CD4-positive, alpha-beta T cell treated with Interleukin-17A for 4 hours (primary cell): ENCODE data around the gene EGFL7.
"Not testable (repeated sequence)": the region's sequence is repeated elsewhere in the genome, so short reads cannot be mapped to it uniquely, and the experiment has no call there.

Source experiments
- DNase-seq: peaks from one replicate; pipeline ENCODE4 v3.0.0-alpha.2; 2020; ENCODE audit warnings: mixed read lengths

EGFL7 gene

DNA sequence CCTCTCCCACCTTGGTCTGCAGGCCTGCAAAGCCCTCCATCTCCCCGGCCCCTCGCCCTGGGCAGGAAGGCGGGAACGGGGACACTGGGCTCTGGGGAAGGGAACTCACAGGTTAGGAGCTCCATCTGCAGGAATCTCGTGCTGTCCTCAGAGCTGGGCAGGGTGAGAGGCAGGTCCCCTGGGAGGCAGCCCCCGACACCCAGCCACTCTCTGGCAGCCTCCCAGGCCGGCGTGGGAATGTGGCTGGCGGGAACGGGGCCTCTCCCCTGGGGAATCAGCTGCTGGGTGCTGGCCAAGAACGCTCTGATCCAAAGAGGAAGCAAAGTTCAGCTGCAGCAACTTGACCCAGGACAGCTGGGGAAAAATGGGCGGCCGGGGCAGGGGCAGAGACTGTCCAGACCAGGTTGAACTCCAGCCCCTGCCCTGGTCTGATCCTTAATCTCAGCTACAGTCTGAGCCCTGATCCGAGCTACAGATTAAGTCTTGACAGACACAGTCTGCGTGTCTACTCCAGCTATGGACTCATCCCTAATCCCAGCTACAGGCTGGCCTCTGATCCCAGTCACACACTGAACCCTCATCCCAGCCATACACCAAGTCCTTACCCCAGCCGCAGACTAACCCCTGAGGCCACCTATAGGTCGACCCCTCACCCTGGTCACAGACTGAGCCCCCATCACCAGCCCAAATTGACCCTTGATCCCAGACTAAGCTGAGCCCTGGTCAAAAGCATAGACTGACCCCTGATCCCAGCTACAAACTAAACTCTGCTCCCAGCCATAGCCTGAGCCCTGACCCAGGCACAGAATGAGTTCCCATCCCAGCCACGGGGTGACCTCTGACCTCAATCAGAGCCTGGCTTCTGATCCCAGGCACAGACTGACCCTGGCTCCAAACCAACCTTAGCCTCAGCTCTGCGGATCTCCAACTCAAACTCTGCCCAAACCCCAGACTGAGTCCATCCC is 37.3 kb upstream of the EGFL7 start:
- DNase-seq: no peak

DNA sequence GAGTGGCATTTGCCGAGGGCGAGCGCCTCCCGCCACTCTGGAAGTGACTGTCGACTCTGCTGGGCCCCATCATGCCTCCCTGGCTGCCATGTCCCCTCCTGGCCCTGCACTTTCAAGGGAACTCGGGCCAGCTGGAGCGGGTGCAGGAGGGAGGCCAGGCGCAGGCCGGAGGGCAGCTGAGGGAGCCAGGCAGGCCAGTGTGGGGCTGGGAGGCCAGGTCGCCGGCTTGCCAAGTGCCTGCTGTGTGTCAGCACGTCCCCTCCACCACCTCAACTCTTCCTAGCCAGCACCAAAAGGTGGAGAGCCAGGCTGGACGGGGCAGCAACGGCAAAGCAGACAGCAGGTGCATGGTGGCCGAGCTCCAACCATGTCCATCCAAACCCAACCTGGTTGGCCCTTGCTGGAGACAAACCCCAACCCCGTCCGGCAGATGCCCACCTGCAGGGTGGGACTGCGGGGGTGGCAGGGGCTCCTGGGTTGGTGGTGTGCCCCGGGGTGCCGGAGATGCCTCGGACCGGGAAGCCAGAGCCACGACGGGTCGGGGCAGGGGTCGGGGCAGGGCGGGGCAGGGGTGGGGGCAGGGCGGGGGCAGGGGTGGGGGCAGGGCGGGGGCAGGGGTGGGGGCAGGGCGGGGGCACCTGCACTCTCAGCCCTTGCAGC is 36.5 kb upstream of the EGFL7 start:
- DNase-seq: no peak

DNA sequence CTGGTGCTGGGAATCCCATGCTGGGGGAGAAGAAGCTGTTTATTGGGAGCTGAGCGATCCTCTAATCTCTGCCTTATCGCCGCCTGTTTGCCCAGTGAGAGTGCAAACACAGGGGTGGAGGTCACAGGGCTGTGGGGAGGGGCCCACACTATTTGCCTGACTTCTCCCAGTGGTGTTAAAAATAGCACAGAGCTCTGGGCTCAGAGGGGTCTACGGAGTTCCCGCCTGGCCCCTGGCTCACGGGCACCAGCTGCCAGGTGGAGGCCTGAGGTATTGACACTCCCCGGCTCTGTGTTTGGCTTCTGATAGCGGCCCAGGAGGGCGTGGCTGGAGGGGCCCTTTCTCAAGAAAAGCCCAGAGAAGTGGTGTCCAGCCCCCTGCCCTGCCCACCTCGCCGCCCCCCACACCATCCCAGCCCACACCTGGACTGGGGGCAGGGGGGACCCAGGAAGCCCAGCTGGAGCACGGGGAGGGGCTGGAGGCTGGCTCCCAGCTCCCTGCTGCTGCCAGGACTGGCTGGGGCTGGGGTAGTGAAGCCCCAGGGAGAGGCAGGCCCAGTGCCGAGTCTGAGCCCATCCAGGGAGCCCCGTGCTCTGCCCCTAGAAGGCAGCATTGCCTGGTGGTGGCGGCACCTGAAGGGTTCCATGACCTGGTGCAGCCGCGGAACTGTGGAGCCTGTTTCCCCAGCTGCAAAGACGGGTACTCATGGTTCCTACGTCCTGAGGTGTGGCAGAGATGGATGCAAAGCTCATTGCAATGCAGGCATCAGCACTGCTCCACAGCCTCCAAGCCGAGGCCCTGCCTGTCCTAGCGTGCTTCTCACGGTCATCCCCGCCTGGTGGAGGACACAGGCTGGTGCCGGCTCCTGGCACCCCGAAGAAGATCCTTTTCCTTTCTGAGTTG is 35.7 kb upstream of the EGFL7 start:
- DNase-seq: no peak

DNA sequence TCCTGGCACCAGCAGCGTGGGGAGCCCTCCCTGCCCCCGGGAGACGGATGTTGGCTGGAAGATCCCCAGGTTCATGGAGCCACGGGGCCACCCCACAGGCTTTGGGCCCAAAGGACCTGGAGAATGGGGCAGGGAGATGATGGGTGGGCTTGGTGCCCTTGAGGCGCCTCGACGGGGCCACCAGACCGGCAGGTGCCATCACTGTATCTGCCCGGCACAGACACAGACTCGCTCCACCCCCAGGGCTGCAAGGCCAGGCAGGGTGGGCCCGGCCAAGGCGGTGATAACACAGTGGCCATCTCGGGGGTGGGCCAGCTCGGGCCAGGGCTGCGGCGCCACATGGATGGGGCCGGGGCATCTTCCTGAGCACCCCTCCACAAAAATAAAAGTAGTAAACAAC is 35.0 kb upstream of the EGFL7 start:
- DNase-seq: no peak

DNA sequence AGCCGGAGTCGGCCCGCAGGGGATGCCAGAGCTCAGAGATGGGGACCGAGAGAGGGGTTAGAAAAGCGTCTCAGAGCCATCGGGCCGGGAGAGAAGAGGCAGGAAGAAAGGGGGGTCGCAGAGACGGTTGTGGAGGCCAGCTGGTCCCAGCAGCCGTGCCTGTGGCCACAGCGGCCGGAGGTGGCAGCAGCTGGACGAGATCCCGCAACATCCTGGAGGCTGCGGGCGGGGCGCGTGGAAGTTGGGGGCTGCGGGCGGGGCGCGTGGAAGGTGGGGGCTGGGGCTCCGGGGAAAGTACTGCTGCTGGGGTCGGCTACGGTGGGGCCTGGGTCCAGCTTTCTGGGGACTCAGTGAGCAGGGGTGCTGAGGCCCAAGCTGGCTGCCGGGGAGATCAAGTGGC is 34.4 kb upstream of the EGFL7 start:
- DNase-seq: no peak

DNA sequence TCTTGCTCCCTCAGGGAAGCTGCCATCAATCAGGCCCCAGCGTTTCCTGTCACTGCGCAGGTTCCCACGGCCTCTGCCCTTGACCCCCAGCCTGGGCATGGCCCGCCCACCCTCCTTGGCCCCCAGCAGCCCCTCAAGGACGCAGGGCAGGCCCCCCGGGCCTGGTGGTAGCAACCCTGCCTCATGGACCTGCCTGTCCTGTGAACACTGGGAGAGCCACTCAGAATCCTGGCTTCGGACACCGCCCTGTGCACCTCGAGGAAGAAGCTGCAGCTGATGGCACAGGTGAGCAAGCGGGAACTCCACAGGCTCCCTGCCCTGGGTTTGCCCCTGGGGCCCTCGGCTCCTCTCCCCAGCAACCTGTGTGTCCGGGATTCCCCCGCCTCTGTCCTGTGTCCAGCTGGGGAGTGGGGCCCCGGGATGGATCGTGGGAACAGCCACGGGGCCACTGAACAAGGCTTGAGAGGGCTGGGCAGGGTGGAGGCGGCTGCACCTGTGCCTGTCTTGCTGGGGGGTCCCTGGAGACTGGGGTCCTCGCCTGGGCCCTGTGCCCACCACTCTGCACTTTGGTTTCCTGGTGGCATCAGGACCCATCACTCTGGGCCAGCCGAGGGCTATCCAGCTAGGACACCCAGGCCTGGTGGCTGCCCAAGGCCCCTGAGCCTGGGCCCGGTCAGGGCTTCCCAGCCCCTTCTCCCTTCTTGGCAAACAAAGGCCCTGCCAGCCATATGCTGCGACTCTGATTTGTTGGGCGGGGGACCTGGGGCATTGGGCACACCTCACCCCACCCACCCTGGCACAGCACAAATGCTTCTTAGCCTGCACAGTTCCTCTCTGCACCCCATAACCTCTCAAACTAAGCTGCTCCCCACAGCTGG is 33.5 kb upstream of the EGFL7 start:
- DNase-seq: no peak

DNA sequence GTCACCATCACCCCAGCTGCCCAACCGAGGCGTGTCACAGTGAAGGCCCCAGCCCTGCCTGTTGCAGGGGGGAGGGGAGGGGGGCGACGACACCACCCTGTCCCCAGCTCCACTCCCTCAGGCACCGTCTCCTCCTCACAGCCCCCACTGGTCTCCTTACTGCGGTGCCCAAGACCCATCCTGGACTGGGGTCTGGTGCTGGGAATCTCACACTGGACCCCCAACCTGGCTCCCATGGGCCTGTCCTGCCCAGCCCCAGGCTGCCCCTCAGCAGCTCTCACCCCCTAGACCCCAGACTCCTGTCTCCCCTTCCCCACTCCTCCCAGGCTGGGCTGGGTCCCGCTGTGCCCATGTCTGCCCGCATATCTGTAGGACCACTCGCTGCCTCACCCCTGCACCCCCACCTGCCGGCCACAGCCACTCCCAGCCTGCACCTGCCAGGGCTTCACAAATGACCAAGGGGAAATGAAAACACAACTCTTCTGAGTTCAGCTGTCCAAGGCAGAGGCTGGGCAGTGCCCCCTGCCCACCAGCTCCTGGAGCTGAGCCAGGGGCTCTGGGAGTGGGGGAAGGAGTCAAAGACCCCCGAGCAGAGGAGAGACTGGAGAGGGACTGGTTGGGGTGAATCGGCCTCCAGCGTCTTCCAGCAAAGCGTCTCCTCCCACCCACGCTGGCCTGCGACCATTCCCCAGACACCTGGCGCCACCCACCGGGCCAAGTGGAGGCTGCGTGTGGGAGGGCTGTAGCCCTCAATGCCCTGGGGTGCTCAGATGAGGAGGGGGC is 32.6 kb upstream of the EGFL7 start:
- peak; percentile 73 for DNase-seq

DNA sequence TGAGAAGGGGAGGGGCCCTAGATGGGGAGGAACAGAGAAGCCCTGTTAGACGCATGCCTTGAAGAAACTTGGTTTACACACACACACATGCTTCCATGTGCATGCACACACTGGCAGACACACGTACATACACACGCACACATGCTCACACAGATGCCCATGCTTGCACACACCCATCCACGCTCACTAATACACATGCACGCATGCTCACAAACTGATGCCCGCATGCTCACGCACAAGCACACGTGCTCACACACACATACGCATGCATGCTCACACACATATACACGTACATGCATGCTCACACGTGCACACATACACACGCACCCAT is 32.1 kb upstream of the EGFL7 start:
- DNase-seq: no peak

DNA sequence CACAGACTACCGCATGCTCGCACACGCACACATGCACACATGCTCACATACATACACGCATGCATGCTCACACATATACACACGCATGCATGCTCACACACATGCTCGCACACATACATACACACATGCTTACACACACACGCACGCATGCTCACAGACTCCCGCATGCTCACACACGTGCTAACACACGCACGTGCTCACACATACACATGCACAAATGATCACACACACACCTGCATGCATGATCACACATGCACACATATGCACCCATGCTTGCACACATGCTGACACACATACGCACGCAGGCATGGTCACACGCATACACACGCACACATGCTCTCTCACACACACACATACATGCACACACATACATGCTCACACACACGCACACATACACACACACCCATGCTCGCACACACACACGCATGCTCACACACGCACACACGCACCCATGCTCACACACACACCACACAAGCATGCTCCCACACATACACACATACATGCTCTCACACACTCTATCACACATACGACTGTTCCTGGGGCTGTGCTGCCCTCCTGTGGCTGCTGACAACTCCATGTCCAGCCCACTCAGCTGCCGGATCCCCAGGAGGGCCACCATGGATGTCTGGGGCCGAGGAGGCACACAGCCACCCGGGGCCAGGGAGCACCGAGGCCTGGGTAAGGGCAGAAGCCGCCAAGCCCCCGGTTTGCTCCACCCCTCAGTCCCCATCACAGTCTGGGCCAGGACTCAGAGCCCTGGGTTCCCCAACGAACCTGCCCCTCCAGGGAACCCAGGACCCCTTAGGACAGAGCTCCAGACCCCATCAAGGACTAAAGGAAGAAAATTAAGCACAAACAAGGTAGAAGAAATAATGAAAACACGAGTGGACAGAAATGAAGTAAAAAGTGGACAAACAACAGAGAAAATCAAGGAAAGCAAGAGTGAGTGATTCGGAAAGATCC is 31.4 kb upstream of the EGFL7 start:
- DNase-seq: peak; percentile 86

DNA sequence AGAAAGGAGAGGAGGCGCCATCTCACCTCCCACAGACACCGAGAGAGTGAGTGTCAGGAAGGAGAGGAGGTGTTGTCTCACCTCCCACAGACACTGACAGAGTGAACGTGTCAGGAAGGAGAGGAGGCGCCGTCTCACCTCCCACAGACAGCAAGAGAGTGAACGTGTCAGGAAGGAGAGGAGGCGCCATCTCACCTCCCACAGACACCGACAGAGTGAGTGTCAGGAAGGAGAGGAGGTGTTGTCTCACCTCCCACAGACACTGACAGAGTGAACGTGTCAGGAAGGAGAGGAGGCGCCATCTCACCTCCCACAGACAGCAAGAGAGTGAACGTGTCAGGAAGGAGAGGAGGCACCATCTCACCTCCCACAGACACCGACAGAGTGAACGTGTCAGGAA is 30.6 kb upstream of the EGFL7 start:
- DNase-seq: peak; percentile 29

DNA sequence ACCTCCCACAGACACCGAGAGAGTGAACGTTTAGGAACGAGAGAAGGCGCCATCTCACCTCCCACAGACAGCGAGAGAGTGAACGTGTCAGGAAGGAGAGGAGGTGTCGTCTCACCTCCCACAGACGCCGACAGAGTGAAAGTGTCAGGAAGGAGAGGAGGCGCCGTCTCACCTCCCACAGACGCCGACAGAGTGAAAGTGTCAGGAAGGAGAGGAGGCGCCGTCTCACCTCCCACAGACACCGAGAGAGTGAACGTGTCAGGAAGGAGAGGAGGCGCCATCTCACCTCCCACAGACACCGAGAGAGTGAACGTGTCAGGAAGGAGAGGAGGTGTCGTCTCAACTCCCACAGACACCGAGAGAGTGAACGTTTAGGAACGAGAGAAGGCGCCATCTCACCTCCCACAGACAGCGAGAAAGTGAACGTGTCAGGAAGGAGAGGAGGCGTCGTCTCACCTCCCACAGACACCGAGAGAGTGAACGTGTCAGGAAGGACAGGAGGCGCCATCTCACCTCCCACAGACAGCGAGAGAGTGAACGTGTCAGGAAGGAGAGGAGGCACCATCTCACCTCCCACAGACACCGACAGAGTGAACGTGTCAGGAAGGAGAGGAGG is 30.1 kb upstream of the EGFL7 start:
- not testable (repeated sequence) for DNase-seq

DNA sequence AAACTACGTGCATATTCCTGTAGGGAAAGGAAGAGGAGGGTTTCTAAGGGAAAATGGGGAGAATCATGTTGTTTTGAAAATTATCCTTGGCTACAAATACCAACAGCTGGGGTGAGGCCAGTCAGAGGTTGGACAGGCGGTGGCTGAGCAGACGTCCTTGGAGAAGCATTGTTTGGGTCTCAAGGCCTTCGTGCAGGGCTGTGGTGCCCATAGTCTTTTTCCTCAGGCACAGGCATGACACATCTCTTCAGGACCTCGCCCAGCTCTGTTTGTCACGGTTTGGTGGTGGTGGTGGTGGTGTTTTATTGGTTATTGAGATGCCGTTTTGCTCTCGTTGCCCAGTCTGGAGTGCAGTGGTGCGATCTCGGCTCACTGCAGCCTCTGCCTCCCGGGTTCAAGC is 27.8 kb upstream of the EGFL7 start:
- DNase-seq: no peak

DNA sequence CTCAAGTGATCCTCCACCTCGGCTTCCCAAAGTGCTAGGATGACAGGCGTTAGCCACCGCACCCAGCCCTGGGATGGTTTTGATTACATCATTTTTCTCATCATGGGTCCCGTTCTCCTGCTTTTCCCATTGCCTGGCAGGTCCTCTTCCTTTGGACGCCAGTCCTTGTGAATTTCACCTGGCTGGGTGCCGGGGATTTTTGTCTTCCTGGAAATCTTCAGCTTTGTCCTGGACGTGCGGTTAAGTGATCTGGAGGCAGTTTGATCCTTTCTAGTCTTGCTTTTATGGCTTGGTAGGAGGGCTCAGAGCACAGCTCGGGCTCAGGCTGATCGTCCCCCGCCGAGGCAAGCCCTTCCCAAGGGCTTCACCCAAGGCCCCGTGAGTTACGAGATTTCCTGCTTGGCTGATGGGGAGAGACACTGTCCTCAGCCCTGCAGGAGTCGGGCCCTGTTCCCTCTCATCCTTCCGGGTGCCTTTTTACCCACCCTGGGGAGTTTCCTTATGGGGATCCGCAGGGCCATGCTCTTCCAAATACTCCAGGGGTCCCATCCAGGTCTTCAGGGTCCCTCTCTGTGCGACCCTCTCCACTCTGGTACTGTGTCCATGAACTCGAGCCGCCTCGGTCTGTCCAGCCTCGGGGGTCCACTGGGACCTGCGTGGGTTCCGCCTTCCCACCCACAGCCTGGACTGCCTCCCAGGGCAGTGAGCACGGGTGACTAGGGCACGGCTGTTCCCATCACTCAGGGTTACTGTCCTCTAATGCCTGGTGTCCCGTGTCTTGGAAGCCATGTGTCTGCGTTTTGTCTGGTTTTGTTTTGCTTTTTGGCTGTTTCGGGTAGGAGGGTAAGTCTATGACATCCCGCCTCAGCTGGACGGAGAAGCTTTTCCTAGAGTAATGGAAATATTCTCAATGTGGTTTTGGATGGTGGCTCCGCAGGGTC is 22.3 kb upstream of the EGFL7 start:
- no peak for DNase-seq

DNA sequence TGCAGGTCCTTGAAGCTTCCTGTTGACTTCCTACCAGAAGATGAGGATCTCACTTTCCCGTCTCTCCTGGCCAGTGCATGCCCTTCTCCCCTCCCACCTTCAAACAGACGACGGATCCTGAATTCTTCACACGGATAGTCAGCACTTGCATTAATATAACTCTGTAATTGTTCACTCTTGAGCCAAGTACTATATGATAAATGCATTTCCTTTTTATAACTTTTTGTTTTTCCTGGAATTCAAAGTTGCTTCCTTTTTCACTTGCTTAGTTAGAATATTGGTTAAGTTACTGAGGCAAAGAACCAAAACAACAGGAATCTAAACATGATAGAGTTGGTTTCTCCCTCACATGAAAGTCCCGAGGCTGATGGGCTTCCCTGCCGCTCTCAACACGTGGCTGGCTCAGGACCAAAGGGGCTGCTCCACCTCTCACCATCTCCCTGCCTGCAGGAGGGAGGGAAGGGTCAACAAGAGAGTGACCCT is 20.2 kb upstream of the EGFL7 start:
- no peak for DNase-seq

DNA sequence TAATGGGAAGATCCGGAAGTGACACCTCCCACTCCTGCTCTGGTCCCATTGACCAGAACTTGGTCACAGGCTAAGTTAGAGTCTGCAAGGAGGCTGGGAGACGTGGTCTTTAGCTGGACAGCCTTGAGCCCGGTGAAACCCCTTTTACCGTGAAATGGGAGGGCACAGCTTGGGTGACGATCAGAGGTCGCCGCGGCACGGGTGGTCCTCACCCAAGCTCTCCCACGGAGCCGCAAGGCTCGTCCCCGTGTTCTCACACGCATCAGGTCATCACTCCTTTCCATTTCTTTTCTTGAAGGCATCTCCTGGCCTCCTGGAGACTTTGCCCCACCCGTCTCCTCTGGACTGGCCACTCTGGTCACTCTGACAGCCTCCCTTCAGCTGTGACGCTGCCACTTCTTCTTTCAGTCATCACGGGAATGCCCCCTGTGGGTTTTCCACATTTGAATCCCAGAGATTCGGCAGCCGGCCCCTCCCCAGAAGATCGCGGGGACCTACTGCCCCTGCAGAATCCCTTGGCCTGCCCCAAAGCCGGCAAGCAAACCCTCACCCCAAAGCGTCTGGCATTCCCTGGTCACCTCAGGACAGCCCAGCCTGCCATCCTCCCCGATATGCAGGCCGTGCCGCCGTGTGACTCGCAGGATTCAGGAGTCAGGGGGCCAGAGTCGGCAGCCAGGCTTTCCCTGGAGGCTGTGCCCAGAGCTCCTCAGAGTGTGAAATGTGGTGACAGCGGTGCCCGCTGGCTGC is 18.9 kb upstream of the EGFL7 start:
- no peak for DNase-seq

DNA sequence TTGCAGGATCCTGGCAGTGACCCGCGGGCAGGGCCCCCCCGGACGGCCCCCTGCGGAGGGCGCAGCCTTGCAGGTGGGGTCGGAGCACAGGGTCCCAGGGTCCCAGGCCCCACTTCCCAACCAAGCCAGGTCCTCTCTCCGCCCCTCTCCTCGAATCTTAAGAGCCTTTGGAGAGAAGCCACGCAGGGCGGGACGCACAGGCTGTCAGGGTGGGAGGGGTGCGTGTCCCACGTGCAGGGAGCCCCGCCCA is 18.4 kb upstream of the EGFL7 start:
- no peak for DNase-seq

DNA sequence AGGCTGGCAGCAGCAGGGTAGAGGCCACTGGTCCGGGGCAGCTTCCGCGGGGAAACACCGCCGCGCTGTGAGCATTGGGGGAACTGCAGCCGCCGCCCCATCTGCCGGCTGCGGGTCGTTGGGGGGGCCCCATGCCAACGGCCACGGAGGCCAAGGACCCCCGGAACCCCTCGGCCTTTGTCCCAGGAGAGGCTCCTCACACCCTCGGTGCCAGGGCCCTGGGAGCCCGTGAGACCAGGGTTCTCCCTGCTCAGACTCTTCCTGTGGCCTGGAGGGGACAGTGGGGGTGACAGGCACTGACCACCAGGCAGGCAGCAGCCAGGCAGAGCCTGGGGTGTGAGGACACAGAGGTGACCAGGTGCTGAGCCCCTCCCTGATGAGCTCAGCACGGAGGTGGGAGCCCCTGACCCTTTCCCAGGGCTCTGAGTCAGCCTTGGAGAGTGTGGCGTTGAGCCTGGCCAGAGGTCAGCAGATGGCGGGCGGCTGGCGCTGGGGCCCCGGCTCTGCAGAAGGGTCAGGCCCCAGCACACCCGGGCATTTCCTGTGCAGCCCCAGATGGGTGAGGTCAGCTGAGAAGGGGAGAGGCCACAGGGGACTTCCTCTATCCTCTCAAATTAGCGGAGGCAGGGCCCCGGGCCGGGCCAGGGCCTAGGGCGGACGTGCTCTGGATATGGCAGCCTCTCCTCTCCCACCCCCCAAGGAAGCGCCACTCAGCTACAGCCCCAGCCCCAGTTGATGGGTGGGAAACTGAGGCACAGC is 17.9 kb upstream of the EGFL7 start:
- peak; percentile 72 for DNase-seq
